Measurements from ENCODE around the gene BICDL1. TPM values are rescaled to one million over a fixed set of nuclear protein-coding genes. Genes with fewer than 3 reads are reported as not detected.

BICDL1 gene
- total RNA-seq, 2 donors from 2014 or later, result 5.0 to 11.1 TPM

DNA sequence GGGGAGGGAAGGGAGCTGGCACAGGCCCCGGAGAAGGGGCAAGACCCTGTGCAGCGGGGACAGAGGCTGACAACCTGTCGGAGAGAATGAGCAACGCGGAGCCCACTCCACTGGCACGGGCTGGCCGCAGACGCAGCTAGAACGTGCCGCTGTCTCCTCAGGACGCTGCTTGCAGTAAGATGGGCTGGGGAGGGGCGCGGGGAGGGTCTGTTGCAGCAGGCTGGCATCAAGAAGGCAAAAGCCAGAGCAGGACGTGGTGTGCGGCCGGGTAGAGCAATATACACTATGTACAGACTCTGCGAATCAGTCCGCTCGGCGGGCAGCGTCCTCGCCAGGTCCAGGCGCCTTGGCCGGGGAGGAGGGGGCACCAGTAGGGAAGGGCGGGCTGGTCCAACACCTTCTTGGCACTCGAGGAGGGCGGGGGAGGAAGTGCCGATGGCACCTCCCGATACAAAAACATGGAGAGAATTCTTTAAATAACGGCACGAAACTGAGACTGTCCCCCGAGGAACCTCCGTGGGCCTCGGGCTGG is 107.7 kb downstream of the BICDL1 start:
- no peaks in the 10 kb centered on the region for H3K9me3 ChIP-seq
- no peak overlapping the region for H3K9ac ChIP-seq (ENCODE audit: low read depth in 2 of 2, low read length in 2 of 2)
- no peak overlapping the region for H3K4me3 ChIP-seq
- TF ChIP-seq, protein P1, sequence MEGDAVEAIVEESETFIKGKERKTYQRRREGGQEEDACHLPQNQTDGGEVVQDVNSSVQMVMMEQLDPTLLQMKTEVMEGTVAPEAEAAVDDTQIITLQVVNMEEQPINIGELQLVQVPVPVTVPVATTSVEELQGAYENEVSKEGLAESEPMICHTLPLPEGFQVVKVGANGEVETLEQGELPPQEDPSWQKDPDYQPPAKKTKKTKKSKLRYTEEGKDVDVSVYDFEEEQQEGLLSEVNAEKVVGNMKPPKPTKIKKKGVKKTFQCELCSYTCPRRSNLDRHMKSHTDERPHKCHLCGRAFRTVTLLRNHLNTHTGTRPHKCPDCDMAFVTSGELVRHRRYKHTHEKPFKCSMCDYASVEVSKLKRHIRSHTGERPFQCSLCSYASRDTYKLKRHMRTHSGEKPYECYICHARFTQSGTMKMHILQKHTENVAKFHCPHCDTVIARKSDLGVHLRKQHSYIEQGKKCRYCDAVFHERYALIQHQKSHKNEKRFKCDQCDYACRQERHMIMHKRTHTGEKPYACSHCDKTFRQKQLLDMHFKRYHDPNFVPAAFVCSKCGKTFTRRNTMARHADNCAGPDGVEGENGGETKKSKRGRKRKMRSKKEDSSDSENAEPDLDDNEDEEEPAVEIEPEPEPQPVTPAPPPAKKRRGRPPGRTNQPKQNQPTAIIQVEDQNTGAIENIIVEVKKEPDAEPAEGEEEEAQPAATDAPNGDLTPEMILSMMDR (IDR thresholded peaks at IDR 0.05), result no peak
- no peak for DNase-seq
- H3K4me1 ChIP-seq, result peaks cover 3% of the 10 kb centered on the region
- no peaks in the 10 kb centered on the region for H3K27me3 ChIP-seq
- H3K36me3 ChIP-seq, result peaks cover 9% of the 10 kb centered on the region
- intact Hi-C loops (cut with DNase I), result no loop called here
- no peak overlapping the region for H3K27ac ChIP-seq

GRCh38 chr12:120098756-120099470 is 109.9 kb downstream of the BICDL1 start:
- Histone ChIP-seq H3K27me3 (no peaks in the 10 kb centered on the region), H3K4me3 (no peak overlapping the region), H3K27ac (no peak overlapping the region), H3K9ac (ENCODE audit: low read depth in 2 of 2, low read length in 2 of 2) (no peak overlapping the region), H3K9me3 (no peaks in the 10 kb centered on the region), H3K36me3 (peaks cover 25% of the 10 kb centered on the region), H3K4me1 (peaks cover 3% of the 10 kb centered on the region)
- intact Hi-C loops (cut with DNase I), result no loop called here
- DNase-seq, result no peak
- TF ChIP-seq, protein P1 (IDR thresholded peaks at IDR 0.05), result no peak

DNA sequence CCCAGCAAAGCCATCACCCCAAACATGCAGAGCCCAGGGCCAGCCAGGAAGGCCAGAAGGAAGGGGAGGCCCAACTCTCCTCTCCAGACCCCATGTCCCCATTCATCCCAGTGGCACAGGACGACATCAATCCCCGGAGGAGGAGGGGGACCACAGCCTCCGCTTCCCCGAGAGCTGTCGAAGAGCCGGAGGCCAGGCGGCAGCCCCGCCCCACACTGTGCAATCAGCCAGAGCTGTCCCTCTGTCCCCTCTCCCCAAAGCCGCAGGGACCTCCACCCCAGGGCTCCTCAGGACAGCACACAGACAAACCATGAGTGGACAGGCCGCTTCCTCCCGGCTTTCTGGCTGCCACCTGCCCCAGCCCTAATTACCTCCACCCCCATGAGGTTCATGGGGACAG is 110.7 kb downstream of the BICDL1 start:
- Histone ChIP-seq H3K4me3 (no peak overlapping the region), H3K27me3 (no peaks in the 10 kb centered on the region), H3K9me3 (no peaks in the 10 kb centered on the region), H3K4me1 (peaks cover 3% of the 10 kb centered on the region), H3K27ac (no peak overlapping the region), H3K9ac (ENCODE audit: low read depth in 2 of 2, low read length in 2 of 2) (no peak overlapping the region), H3K36me3 (peaks cover 25% of the 10 kb centered on the region)
- intact Hi-C loops (cut with DNase I), result no loop called here
- TF ChIP-seq, protein P1 (IDR thresholded peaks at IDR 0.05), result no peak
- no peak for DNase-seq

DNA sequence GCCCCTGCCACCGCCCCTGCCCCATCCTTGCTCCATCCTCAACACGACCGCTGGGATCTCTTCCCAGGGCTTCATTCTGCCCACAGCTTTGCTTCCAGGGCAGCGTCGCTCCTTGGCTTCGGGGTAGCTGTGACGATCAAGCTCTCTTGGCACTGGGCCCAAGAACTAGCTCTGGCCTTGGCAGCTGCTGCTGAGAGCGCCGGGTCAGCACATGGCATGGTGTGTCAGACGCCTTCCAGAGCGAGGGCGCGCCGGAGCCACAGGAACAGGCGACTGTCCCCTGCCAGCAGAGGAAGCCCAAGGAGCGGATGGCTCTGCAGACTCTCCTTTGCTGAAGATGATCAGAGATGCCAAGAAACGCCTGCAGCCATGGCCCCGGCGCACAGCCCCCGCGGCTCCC is 111.6 kb downstream of the BICDL1 start:
- H3K4me3 ChIP-seq, result no peak overlapping the region
- no peak overlapping the region for H3K9ac ChIP-seq (ENCODE audit: low read depth in 2 of 2, low read length in 2 of 2)
- no peaks in the 10 kb centered on the region for H3K27me3 ChIP-seq
- peaks cover 25% of the 10 kb centered on the region for H3K36me3 ChIP-seq
- no peak overlapping the region for H3K27ac ChIP-seq
- intact Hi-C loops (cut with DNase I), result no loop called here
- no peak for DNase-seq
- no peaks in the 10 kb centered on the region for H3K9me3 ChIP-seq
- TF ChIP-seq, protein P1 (IDR thresholded peaks at IDR 0.05), result no peak
- peaks cover 3% of the 10 kb centered on the region for H3K4me1 ChIP-seq

DNA sequence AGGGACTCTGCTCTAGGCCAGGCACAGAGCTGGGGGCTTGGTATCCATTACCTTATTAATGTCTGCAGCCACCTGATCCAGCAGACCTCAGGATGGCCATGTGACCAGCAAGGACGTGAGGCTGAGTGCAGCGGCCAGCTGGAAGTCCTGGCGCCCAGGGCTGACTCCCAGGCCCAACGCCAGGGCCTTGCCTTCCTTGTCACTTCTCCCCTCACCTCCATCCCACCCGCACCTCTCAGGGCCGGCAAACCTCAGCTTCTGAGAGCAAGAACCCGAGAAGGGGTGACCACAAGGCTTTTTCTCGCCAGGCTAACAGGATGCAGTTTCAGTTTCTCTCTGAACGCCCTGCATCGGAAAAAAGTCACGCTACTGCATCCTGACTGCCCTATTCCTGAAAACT is 112.1 kb downstream of the BICDL1 start:
- peaks cover 3% of the 10 kb centered on the region for H3K4me1 ChIP-seq
- no peak for DNase-seq
- no peak overlapping the region for H3K27ac ChIP-seq
- no peaks in the 10 kb centered on the region for H3K27me3 ChIP-seq
- no peaks in the 10 kb centered on the region for H3K9me3 ChIP-seq
- TF ChIP-seq, protein P1 (IDR thresholded peaks at IDR 0.05), result no peak
- intact Hi-C loops (cut with DNase I), result no loop called here
- H3K36me3 ChIP-seq, result peaks cover 25% of the 10 kb centered on the region
- H3K4me3 ChIP-seq, result no peak overlapping the region
- no peak overlapping the region for H3K9ac ChIP-seq (ENCODE audit: low read depth in 2 of 2, low read length in 2 of 2)
